Activated naive CD8-positive, alpha-beta T cell treated with anti-CD3 and anti-CD28 coated beads, Interleukin-2, amount 50 U/mL, for 16 hours (primary cell): Measurements from ENCODE around the gene ANKRD39.

Source experiments
- DNase-seq: peaks from one replicate; pipeline ENCODE4 v3.0.0-alpha.2; 2020; ENCODE audit warnings: low read depth, low spot score

The ANKRD39 gene

GRCh38 chr2:96887493-96888012 is 29.7 kb upstream of the ANKRD39 start:
- DNase-seq, result no peak

GRCh38 chr2:96885432-96886347 is 27.9 kb upstream of the ANKRD39 start:
- no peak for DNase-seq

- no peak for DNase-seq
Observed at GRCh38 chr2:96884299-96885094, 26.7 kb upstream of the ANKRD39 start.

GRCh38 chr2:96883306-96883705 is 25.5 kb upstream of the ANKRD39 start:
- no peak for DNase-seq

GRCh38 chr2:96882906-96883305 is 25.1 kb upstream of the ANKRD39 start:
- DNase-seq, result no peak

- DNase-seq, result no peak
Observed at GRCh38 chr2:96882230-96882629, 24.4 kb upstream of the ANKRD39 start.

GRCh38 chr2:96881349-96882195 is 23.8 kb upstream of the ANKRD39 start:
- no peak for DNase-seq

GRCh38 chr2:96880891-96881273 is 23.1 kb upstream of the ANKRD39 start:
- no peak for DNase-seq

- DNase-seq, result no peak
Observed at GRCh38 chr2:96879545-96880040, 21.8 kb upstream of the ANKRD39 start.

- no peak for DNase-seq
Observed at GRCh38 chr2:96878796-96879544, 21.2 kb upstream of the ANKRD39 start.

GRCh38 chr2:96878171-96878570 is 20.4 kb upstream of the ANKRD39 start:
- DNase-seq, result no peak

GRCh38 chr2:96877631-96878092 is 19.8 kb upstream of the ANKRD39 start:
- DNase-seq, result no peak

- no peak for DNase-seq
Observed at GRCh38 chr2:96877042-96877451, 19.2 kb upstream of the ANKRD39 start.

GRCh38 chr2:96876269-96877041 is 18.6 kb upstream of the ANKRD39 start:
- DNase-seq, result no peak

GRCh38 chr2:96875498-96876268 is 17.9 kb upstream of the ANKRD39 start:
- no peak for DNase-seq

GRCh38 chr2:96874198-96874831 is 16.5 kb upstream of the ANKRD39 start:
- no peak for DNase-seq

- no peak for DNase-seq
Observed at GRCh38 chr2:96873651-96874096, 15.9 kb upstream of the ANKRD39 start.

- no peak for DNase-seq
Observed at GRCh38 chr2:96872591-96873349, 15.0 kb upstream of the ANKRD39 start.
